Measurements from ENCODE around the gene TGFBR3. TPM values are rescaled to one million over a fixed set of nuclear protein-coding genes. Genes with fewer than 3 reads are reported as not detected.

The TGFBR3 gene
- total RNA-seq, 1 donor from 2014 or later = 10.0 TPM

- no peak for DNase-seq (ENCODE audit: extremely low read depth, low read depth, low spot score)
These were observed 186.5 kb downstream of the TGFBR3 start for GRCh38 chr1:91699339-91699974.

DNA sequence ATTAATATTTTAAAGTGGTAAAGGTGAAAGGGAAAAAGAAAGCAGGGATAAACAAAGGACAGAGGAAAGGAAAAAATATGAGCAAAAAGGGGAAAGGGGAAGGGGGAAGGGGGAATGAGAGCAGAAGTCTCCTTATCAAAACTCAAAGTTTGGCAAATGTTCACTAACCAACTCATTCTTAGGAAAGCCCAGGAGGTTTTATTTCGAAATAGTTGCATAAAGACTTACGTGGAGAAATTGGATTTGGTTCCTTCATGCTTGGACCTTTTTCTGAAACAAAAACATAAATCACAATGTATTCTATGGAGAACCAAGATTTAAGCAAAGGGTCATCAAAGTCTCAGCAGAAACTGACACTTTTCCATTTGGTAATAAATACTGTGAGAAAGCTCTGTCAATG is 188.1 kb downstream of the TGFBR3 start:
- DNase-seq (ENCODE audit: extremely low read depth, low read depth, low spot score) = no peak

DNA sequence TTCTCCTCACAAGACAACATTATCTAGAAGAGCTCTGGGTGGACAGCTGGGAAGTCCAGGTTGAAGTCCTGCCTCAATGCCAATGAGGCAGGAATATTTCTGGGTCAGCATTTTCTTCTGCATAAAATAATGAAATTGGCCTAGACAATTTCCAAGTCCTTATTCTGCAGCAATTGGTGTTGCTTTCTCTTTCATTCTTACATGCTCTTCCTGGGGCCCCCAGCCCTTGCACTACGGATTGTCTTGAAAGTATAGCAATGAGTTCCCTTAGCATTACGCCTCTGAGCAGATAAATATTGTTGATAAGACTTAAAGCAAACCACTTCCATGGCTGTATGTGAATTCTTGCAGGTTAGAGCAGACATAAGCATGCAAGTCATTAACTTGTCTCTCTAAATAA is 188.5 kb downstream of the TGFBR3 start:
- DNase-seq (ENCODE audit: extremely low read depth, low read depth, low spot score) = no peak

GRCh38 chr1:91696321-91696720 is 189.6 kb downstream of the TGFBR3 start:
- no peak for DNase-seq (ENCODE audit: extremely low read depth, low read depth, low spot score)

GRCh38 chr1:91693557-91693956 is 192.4 kb downstream of the TGFBR3 start:
- DNase-seq (ENCODE audit: extremely low read depth, low read depth, low spot score) = no peak

DNA sequence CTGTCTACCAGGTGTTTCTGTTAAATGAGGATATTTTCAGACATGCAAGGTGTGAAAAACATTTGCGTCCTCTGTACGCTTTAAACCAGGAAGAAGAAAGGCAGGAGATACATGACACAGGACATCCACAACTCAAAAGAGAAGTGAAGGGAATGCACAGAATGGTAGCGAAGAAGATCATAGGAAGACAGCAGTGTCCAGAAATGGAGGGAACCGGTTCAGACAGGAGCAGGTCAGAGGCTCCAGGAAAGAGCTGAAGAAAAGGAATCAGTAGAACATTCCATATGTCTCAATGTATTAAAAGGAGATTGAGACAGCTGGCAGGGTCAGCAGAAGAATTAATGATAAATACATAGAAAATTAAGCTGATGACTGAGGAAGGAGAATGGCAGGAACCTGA is 194.4 kb downstream of the TGFBR3 start:
- no peak for DNase-seq (ENCODE audit: extremely low read depth, low read depth, low spot score)

- DNase-seq (ENCODE audit: extremely low read depth, low read depth, low spot score) = no peak
These were observed 196.1 kb downstream of the TGFBR3 start for GRCh38 chr1:91689641-91690481.

DNA sequence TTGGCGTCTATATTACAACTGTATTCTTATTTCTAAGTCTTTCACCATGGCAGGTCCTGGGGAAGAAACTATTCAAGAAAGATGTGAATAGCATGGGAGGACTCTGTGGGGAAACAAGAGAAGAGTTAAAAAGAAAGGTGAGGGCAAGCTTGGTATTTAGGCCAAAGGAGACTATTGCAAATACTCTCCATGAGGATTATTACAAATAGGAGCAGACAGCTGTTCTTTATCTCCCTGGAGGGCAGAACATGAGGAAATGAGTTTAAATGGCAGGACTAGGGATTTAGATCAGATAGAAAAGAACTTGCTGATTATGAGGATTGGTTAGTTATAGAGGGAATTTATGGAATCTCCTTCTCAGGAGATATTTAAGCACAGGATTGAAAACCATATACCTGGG is 198.5 kb downstream of the TGFBR3 start:
- no peak for DNase-seq (ENCODE audit: extremely low read depth, low read depth, low spot score)

- no peak for DNase-seq (ENCODE audit: extremely low read depth, low read depth, low spot score)
These were observed 200.0 kb downstream of the TGFBR3 start for GRCh38 chr1:91685994-91686393.

DNA sequence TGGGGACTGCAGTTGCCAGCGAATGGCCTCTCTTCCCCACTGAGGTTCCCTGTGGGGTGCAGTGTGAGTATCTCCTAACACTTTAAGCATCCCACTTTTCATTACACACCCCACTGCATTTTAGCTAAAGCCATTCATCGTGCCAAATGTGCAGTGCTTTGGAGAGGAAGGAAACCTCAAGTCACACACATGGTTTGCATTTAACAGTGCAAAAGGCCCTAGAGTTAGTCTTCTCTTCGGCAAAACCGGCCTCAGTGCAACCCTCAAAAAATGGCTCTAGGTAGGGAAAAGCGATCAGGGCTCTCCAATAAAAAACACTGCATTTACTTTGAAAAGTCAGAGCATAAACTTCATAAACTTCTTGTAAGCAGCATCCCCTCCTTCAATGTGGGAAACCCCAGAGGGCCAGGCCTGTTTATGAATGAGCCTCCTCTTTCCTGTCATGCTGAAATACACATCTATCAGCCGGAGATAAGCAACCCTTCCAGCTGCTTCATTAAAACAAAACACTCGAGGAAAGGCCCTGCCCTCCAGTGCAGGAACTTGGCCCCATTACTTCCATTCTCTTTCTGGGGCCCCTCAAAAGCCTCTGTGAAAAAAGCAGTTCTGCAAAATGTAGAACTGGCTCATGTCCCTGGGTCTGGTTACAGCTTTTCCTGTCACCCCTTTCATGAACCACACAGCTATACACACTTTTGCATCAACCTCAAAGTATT is 201.3 kb downstream of the TGFBR3 start:
- no peak for DNase-seq (ENCODE audit: extremely low read depth, low read depth, low spot score)

- DNase-seq (ENCODE audit: extremely low read depth, low read depth, low spot score) = no peak
These were observed 202.4 kb downstream of the TGFBR3 start for GRCh38 chr1:91683598-91683951.

DNA sequence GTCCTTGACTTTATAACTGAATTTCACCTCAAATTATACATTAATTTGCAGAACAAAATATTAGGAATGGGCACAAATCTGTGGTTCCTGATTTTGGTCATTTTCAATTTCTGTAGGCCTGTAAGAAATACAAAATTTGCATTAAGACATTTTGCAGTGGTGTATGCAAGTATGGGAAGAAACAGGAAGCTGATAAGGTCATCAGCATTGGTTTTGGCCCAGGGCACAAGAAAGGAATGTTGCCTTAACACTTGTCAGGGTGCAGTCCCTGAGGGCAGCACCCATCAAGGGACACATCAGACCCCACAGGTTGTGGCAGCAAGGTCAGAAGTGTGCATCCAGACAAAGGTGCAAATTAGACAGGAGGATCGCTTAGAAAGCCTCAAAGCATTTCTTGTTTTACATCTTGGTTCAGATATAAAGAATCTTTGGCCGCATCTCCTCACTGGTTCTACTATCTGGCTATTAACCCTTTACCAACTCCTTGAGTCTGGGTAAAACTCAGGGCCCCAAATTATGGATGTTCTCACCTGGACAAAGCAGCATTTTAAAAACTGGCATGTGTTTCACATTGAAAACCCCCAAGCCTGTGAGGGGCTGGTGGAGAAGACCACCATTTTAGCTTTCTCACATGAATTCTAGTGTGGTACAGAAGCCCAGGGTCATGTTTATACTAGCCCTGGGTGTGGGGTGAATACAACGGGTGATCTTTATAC is 202.9 kb downstream of the TGFBR3 start:
- DNase-seq (ENCODE audit: extremely low read depth, low read depth, low spot score) = no peak

GRCh38 chr1:91680556-91681155 is 205.3 kb downstream of the TGFBR3 start:
- no peak for DNase-seq (ENCODE audit: extremely low read depth, low read depth, low spot score)

GRCh38 chr1:91679446-91679845 is 206.5 kb downstream of the TGFBR3 start:
- no peak for DNase-seq (ENCODE audit: extremely low read depth, low read depth, low spot score)

GRCh38 chr1:91676030-91676429 is 209.9 kb downstream of the TGFBR3 start:
- DNase-seq (ENCODE audit: extremely low read depth, low read depth, low spot score) = no peak

DNA sequence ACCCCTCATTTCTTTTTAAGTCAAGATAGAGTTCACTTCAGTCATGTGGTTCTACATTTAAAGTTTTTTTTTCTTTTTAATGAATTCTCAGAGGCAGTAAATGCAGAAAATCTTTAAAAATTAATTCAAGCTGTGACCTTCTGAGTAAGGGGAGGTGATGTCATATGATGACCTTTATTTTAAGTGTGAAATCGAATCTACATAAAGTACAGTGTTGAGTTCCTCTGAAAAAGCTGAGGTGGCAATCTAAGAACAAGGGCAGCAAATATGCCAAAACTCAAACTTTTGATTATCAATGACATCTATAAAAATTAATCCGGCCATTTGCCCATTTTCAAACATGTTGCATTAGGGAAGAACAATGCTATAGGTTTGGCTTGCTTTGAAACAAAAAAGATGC is 211.8 kb downstream of the TGFBR3 start:
- DNase-seq (ENCODE audit: extremely low read depth, low read depth, low spot score) = no peak

GRCh38 chr1:91673613-91674012 is 212.3 kb downstream of the TGFBR3 start:
- no peak for DNase-seq (ENCODE audit: extremely low read depth, low read depth, low spot score)

DNA sequence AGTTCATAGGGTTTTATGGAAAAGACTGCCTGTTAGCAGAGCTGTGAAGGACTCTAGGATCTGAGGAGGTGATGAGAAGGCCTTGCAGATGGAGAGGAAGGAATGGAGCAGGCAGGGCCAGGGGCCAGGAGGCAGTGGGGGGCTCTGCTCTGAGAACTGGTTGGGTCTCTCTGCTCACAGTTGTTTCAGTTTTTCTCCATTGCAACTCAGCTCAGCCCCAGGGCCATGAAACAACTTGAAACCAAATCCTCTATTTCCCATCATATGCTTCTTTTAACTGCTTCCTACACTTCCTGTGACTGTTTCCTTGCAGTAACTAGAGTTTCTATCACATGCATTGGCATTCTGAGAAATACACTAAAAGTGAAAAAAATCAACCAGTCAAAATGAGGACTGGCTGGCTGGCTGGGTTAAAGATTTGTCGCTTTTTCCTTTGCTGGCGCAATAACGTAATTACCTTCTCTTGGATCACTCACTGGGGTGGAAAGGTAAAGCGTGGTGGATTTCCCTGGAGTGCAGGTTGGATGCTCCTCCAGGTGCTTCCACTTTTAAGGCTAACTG is 213.3 kb downstream of the TGFBR3 start:
- no peak for DNase-seq (ENCODE audit: extremely low read depth, low read depth, low spot score)

- DNase-seq (ENCODE audit: extremely low read depth, low read depth, low spot score) = no peak
These were observed 215.2 kb downstream of the TGFBR3 start for GRCh38 chr1:91670781-91671180.

- DNase-seq (ENCODE audit: extremely low read depth, low read depth, low spot score) = no peak
These were observed 216.2 kb downstream of the TGFBR3 start for GRCh38 chr1:91669584-91670350.

Measured in glomerular endothelial cell (primary cell).